ENCODE results near the gene GPR108.

The GPR108 gene

GRCh38 chr19:6736169-6736916 is 1.0 kb downstream of the GPR108 start:
- DNase-seq = peak; percentile 62

DNA sequence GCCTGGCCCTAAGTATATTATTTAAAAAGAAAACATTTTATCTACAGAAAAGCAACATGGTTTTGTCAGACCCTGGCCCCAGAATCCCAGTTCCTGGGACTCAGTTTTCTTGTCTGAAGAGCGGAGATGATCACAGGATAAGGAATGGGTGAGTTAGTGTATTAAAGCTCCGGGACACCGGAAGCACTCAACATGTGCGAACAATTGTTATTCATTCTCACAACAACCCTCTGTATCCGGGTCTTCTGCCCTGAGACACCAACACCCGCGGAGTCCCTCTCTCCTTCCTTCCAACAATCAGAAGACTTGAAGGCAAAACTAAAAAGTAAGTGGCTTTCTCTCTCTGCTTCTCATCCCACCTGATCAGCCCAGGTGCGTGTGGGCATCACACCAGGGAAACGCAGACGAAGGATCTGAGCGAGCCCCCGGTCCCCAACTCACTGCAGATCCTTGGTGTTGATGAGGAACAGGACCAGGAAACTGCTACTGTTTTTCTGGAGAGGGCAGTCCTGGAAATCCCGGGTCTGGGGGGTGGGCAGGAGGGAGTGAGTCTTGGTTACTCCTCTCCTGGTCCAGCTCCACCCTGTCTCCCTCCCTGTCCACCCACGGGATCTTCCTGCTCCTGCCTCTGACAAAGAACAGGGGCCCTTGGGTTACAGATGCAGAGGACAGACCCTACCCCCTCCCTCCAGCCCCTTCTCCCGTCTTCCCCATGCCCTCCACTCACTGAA is 2.0 kb downstream of the GPR108 start:
- no peak for DNase-seq

DNA sequence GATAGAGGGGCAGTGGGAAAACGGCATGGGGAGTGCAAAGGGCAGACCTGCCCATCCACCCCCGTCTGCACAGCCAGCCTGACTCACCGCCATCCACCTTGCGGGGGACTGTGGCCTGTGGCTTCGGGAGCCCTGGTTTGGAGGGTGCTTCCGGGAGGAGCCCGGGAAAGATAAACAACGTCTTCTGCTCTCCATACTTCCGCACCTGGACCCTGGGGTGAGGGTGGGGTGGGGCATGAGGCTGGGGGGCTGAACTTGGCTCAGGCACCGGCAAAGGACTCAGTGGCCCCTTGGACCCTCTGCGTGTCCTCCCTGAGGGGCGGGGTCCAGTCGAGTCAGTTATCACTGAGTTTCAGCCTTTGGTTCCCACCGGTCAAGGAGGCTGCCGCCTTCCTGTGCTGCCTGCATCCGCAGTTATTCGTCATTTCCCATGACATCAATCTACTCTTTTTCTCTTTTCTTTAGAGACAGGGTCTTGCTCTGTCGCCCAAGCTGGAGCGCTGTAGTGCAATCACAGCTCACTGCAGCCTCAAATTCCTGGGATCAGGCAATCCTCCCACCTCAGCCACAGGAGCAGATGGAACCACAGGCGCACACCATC is 3.2 kb downstream of the GPR108 start:
- no peak for DNase-seq

- DNase-seq = no peak
Observed at GRCh38 chr19:6733338-6734095, 3.9 kb downstream of the GPR108 start.

DNA sequence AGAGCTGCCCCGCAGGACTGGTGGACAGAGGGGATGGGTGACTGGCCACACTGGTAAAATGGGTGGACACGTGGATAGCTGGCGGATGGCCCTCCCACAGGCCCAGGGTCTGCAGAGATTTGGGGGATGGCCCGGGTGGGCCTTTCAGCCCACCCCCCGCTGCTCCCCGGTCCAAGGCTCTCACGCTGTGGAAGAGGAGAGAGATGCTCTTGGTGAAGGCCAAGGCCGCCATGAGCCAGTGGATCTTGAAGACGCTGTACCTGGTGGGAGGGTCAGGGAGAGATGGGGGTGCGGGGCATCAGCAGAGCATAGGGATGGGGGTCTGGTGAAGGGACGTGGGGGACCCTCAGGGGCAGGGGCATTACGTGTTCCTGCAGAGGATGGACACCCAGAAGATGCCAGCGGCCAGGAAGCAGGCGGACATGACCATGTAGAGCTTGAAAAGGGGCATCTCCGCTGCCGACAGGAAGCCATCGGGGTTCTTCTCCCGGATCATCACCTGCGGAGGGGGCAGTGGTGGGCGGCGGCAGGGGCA is 4.5 kb downstream of the GPR108 start:
- DNase-seq = no peak

DNA sequence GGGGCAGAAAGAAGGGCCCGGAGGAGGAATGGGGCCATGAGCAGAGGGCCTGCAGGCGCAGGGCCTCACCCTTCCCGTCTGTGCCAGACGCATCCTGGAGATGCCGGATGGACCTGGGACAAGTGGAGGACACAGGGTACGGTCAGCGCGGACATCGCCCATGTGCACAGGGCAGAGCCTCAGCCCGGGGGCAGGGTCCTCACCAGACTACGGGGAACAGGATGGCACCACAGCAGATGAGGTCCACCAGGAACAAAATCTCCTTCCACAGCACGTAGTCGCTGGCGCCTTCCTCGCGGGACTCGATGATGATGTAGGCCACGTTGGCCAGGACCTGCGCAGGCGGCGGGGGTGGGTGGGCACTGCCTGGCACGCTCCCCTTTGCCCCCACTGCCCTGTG is 5.6 kb downstream of the GPR108 start:
- no peak for DNase-seq

DNA sequence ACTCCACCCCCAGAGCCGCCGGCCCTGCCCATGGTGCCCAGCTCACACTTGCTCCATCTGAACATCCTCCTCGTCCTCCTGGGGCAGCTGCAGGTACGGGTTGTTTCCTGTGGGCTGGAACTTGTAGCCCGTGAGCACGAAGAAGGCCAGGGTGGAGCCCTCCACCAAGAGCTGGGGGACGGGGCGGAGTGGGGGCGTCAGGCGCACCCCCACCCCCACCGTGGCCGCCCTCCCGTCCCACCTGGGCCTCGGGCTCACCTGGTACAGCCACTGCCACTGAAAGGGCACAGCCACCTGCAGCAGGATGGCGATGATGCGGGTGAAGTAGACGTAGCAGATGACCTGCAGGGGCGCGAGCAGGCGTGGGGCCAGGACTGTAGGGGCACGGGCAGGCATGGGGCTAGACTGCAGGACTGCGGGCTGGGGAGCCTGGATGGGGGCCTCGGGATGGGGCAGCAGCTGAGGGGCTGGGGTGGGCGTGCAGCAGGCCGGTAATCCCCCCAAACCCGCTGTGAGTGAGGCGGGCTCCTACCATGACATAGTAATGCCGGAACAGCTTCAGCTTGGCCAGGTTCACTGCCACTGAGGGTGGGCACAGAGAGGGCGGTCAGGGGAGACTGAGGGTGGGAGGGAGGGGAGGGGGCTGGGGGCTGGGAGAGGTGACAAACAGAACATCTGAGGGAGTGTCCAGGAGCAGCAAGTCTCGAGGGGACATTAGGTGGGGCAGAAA is 6.3 kb downstream of the GPR108 start:
- no peak for DNase-seq

DNA sequence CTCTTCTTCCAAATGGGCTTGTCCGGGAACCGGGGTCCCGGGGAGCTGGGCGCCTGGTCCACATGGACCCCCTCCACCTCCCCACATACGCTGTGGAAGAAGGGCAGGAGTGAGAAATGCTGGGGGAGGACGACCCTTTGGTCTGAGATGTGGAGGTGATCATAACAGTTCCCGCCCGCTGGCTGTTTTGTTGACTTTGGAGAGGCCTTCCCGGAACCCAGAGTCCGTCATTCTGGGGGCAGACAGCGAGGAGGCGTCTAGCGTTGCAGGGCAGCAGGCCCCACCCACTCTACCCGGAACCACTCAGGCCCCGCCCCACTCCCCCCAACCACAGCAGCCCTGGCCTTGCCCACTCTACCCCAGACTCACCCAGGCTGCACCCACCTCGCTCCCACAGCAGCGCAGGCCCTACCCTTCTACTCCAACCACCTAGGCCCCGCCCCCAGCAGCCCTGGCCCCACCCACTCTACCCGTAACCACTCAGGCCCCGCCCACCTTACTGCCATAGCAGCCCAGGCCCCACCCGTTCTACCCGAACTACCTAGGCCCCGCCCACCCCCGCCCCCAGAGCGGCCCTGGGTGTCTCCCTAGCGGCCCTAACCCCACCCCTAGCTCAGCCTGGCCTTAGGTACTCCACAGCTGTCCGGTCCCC is 7.1 kb downstream of the GPR108 start:
- DNase-seq = peak; percentile 39

GRCh38 chr19:6729573-6730152 is 7.7 kb downstream of the GPR108 start:
- no peak for DNase-seq

DNA sequence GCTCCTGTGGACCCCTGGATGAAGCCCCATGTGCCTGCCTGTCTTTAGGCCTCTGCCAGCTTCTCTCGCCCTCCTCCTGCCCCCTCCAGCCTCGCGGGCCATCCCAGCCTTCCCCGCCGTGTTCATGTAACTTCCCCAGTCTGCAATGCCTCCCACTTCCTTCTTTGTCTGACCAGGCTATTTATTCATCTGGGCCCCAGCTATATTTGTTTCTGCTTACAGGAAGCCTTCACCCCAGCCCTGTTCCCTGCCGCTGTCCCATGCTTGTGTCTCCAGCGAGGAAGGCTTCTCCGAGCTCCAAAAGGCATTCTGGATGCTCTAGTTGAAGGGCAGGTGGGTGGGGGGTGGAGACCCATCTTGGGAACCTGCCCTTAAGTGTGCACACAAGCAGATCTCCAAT is 9.0 kb downstream of the GPR108 start:
- no peak for DNase-seq

DNA sequence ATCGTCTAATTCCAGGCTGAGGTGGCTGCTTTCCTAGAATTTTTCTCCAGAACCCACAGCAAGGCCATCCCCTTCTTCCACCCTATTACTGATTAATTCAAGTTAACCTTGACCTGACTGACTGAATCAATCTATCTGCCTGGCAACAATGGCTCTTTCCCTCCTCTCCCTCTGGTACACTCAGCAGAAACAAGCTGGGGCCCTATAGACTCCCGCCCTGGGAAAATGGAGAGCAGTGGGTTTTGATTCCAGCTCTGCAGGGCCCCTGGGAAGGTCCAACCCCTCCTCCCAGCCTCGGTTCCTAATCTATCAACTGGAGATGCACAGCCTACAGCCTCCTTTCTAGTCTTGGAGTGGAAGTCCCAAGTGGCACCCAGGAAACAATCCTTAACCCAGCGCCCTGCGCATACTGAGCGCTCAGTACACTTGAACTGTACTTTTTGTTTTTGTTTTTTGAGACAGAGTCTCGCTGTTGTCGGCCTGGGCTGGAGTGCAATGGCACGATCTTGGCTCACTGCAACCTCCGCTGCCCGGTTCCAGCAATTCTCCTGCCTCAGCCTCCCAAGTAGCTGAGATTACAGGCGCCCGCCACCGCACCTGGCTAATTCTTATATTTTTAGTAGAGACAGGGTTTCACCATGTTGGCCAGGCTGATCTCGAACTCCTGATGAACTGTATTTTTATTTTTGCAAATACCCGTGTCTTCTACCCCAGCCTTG is 11.7 kb downstream of the GPR108 start:
- DNase-seq = no peak

GRCh38 chr19:6724631-6725492 is 12.5 kb downstream of the GPR108 start:
- no peak for DNase-seq

DNA sequence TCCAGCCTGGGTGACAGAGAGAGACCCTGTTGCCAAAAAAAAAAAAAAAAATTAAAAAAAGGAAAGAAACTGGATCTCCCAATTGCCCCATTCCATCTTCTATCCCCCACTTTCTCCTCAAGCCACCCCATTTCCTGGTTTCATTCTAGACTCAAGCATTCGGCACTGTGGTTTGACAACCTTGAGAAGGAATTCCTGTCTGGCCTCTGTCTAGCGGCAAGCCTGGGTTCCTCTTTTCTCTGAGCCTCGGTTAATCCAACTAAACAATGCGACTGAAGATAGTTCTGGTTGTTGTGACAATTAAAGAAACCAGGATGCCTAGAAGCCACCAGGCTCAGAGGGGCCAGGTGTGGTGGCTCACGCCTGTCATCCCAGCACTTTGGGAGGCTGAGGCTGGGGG is 13.6 kb downstream of the GPR108 start:
- no peak for DNase-seq

DNA sequence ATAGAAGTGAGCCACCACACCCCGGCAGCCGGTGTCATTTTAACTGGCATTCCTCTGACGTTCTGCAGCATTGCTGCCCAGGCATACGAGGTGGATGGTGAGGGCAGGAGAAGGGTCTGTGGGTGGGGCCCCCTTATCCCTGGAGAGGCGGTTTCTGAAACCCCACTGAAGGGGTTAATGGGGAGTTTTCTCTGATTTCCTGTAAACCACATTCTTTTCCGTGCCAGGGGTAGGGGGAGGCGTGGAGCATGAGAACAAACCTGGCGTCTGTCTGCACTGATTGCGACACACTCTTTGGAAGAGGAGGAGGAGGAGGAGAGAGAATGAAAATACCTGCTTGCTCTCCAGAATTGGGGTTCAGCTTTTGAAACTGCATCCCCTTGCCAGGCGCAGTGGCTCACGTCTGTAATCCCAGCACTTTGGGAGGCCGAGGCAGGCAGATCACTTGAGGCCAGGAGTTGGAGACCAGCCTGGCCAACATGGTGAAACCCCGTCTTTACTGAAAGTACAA is 14.2 kb downstream of the GPR108 start:
- DNase-seq = no peak

- no peak for DNase-seq
Observed at GRCh38 chr19:6721773-6722172, 15.6 kb downstream of the GPR108 start.

DNA sequence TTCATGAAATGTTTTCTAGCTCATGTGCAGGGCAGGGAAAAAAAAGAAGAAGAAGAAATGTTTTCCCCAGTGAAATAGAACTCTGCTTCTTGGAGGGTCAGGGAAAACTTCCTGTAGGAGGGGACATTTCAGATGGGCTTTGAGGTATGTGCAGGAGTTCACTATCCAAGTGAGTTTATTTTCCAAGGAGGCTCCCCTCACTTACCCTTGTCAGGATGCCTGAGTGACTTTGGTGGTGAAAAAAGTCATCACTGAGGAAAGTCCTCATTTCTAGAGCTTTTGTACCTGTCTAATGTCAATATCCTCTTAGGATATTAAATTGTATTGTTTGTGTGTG is 16.3 kb downstream of the GPR108 start:
- no peak for DNase-seq

DNA sequence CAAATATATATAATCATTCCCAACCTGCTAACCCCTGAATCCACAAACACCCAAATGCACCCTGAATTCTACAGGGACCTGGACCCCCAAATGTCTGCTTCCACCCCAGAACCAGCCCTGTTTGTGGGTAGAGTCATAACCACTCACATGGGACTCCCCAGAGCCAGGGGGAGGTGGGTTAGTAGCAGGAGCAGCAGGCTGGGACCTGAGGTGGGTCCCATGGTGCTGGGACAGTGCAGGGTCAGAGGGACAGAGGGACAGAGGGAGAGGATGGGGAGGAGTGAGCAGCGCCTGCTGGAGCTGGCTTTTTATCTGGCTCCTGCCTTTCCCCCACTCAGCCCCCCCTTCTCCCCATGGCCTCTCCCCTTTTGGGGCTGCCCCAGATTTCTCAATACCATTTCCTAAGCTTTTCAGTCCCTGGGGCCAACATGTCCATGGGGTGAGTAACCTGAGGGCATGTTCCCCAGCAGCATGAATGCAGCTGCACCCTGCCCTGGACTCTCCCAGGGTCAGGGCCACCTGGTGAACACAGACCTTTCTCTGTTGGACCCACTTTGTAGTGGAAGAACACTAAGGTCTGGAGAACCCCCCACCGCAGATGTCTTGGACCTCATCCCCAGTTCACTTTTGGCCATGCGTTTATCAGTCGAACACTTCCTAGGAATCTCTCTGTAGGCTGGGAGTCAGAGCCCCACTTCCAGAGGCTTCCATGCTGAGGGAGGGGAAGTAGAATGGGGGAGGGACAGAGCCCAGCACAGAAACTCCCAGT is 16.8 kb downstream of the GPR108 start, which contains the start of gene C3:
C3 (minus strand) TSS at position 282 of the 769 bp plus-strand sequence; CDS start at position 221, 61 bp downstream.
- DNase-seq = no peak

- DNase-seq = no peak
Observed at GRCh38 chr19:6719992-6720368, 17.4 kb downstream of the GPR108 start.

DNA sequence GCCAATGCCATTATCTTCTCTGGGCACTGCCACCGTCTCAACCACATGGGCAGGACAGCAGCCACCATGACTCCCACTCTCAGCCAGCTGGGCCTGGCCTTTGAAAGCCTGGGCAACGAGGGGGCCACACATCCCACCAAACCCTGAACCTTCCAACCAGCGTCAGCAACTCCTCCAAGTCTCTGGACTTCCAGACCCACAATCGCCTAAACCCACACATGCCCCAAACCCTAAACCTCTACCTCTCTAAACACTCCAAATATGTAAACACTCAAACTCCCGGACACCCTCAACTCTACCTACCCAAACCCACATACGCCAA is 17.9 kb downstream of the GPR108 start:
- no peak for DNase-seq

Data from stimulated activated CD4-positive, alpha-beta T cell treated with anti-CD3 and anti-CD28 coated beads, Interleukin-12 subunit alpha, Interleukin-12 subunit beta, amount 100 ng/mL, for 4 hours (primary cell).